ENCODE measurements around the gene PGA4.

- TF ChIP-seq, protein P1, sequence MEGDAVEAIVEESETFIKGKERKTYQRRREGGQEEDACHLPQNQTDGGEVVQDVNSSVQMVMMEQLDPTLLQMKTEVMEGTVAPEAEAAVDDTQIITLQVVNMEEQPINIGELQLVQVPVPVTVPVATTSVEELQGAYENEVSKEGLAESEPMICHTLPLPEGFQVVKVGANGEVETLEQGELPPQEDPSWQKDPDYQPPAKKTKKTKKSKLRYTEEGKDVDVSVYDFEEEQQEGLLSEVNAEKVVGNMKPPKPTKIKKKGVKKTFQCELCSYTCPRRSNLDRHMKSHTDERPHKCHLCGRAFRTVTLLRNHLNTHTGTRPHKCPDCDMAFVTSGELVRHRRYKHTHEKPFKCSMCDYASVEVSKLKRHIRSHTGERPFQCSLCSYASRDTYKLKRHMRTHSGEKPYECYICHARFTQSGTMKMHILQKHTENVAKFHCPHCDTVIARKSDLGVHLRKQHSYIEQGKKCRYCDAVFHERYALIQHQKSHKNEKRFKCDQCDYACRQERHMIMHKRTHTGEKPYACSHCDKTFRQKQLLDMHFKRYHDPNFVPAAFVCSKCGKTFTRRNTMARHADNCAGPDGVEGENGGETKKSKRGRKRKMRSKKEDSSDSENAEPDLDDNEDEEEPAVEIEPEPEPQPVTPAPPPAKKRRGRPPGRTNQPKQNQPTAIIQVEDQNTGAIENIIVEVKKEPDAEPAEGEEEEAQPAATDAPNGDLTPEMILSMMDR (IDR thresholded peaks at IDR 0.05), result no peak
- TF ChIP-seq REST (IDR thresholded peaks at IDR 0.05; ENCODE audit: low read depth, low read length) (no peak), GABPA (IDR thresholded peaks at IDR 0.05; ENCODE audit: low read depth) (no peak), RFX5 (IDR thresholded peaks at IDR 0.05; ENCODE audit: low read length) (no peak), RXRA (IDR thresholded peaks at IDR 0.05; ENCODE audit: borderline replicate concordance, low read depth) (no peak)
These were observed 43.2 kb downstream of the PGA4 start for GRCh38 chr11:61265357-61265756.
